Panc1 (cell line): ENCODE data around the gene ATXN7L1. TPM values are rescaled to one million over a fixed set of nuclear protein-coding genes. Genes with fewer than 3 reads are reported as not detected.

Source experiments
- ATAC-seq: fragments of 200-7000 bp; cut with Tn5 transposase; 2 replicates; pipeline ENCODE4 v1.9.1; 2020; ENCODE audit warnings: mild to moderate bottlenecking, moderate library complexity
- BruUV-seq: library from RNA; stranded (reverse); fragments of 400-500 nt; replicated peaks from 2 replicates; lab custom pipeline; 2021; lab: Mats Ljungman, UMichigan
- CTCF ChIA-PET: fragments of 300-600 bp; sonication (Branson Sonifier 250); formaldehyde crosslinking; loops from one replicate; lab custom pipeline; 2022; ENCODE audit warnings: antibody characterized with exemption; lab: Charles Lee
- POLR2A ChIA-PET: fragments of 300-600 bp; sonication (Branson Sonifier 250); formaldehyde crosslinking; loops from one replicate; lab custom pipeline; 2022; ENCODE audit warnings: antibody characterized with exemption; lab: Charles Lee
- DNase-seq: peaks from one replicate; pipeline ENCODE4 v3.0.0-alpha.2; 2010; ENCODE audit warnings: low read depth, low spot score
- H3K27ac ChIP-seq: 2 replicates; pipeline ENCODE4 v1.5.1; 2011; ENCODE audit warnings: mild to moderate bottlenecking, low read length, inconsistent platforms
- H3K27me3 ChIP-seq: fragments of 200-500 bp; sonication (Bioruptor generic); 2 replicates; pipeline ENCODE4 v1.6.0; 2014; ENCODE audit warnings: low read length, inconsistent platforms; ENCODE audit not compliant: control insufficient read depth, insufficient read depth
- H3K36me3 ChIP-seq: fragments of 200-500 bp; sonication (Bioruptor generic); 2 replicates; pipeline ENCODE4 v1.5.1; 2014; ENCODE audit warnings: inconsistent platforms, mild to moderate bottlenecking, low read length, moderate library complexity; ENCODE audit not compliant: control insufficient read depth, insufficient read depth
- H3K4me1 ChIP-seq: 2 replicates; pipeline ENCODE4 v1.5.1; 2011; ENCODE audit warnings: inconsistent platforms, mild to moderate bottlenecking, low read length, moderate library complexity; ENCODE audit not compliant: control insufficient read depth, insufficient read depth
- H3K4me3 ChIP-seq, 2 experiments: 2 replicates each; pipeline ENCODE4 v1.5.1; 2011 to 2012; ENCODE audit warnings: low read depth in 2 of 2, low read length in 2 of 2, mild to moderate bottlenecking in 2 of 2, inconsistent platforms in 1 of 2, moderate library complexity in 1 of 2
- H3K9me3 ChIP-seq: fragments of 200-500 bp; sonication (Bioruptor generic); 2 replicates; pipeline ENCODE4 v1.5.1; 2014; ENCODE audit warnings: low read depth, mild to moderate bottlenecking, inconsistent platforms, low read length, moderate library complexity; ENCODE audit not compliant: control insufficient read depth, insufficient read depth
- CTCF ChIP-seq: fragments of 450-650 bp; IDR thresholded peaks from 2 replicates; pipeline ENCODE4 v1.5.1; 2017; ENCODE audit warnings: mild to moderate bottlenecking
- POLR2AphosphoS5 ChIP-seq: IDR thresholded peaks from 2 replicates; pipeline ENCODE4 v1.6.1; 2012; ENCODE audit warnings: mild to moderate bottlenecking, low read depth, low read length, moderate library complexity
- REST ChIP-seq, 2 experiments: IDR thresholded peaks; 2 replicates each; pipeline ENCODE4 v1.6.1; 2011 to 2012; ENCODE audit warnings: low read depth in 2 of 2, control low read depth in 1 of 2, low read length in 1 of 2, mild to moderate bottlenecking in 1 of 2, moderate library complexity in 1 of 2; ENCODE audit not compliant: insufficient read depth in 1 of 2
- SIN3A ChIP-seq: IDR thresholded peaks from 2 replicates; pipeline ENCODE4 v1.6.1; 2012; ENCODE audit warnings: low read depth, mild to moderate bottlenecking, low read length, moderate library complexity, borderline replicate concordance; ENCODE audit not compliant: insufficient read depth
- TCF7L2 ChIP-seq: IDR thresholded peaks from 2 replicates; pipeline ENCODE4 v1.6.1; 2011; ENCODE audit warnings: mild to moderate bottlenecking, low read depth, low read length, inconsistent platforms
- in situ Hi-C: cut with HindIII; loops from 2 replicates; pipeline ENCODE4 v1.10.0; 2016; ENCODE audit warnings: low sequenced_read_pairs, low pct_unique_long_range_greater_than_20kb
- intact Hi-C: fragments of 100-400 bp; cut with micrococcal nuclease; formaldehyde crosslinking; loops from one replicate; pipeline ENCODE4 v1.10.0; 2022; ENCODE audit not compliant: unreplicated experiment
- total RNA-seq: library from RNA; stranded (reverse); gene quantifications from one replicate; pipeline ENCODE4 v1.2.1, GENCODE V29; 2021; ENCODE audit not compliant: unreplicated experiment

The ATXN7L1 gene
- total RNA-seq, 1 experiment from 2014 or later, result 10.8 TPM

GRCh38 chr7:105911961-105912575 is 35.7 kb upstream of the ATXN7L1 start:
- intact Hi-C loops (no loop called here), in situ Hi-C loops (no loop called here)
- ATAC-seq (no peak), DNase-seq (no peak)
- Histone ChIP-seq H3K36me3 (no peaks in the 10 kb centered on the region), H3K9me3 (no peaks in the 10 kb centered on the region), H3K27ac (no peak overlapping the region), H3K4me3 (no peak overlapping the region), H3K4me1 (no peaks in the 10 kb centered on the region), H3K27me3 (no peaks in the 10 kb centered on the region)
- BruUV-seq, result no TSS peak
- POLR2A ChIA-PET, result no interaction called here
- no peak for TF ChIP-seq SIN3A
- no peak for TF ChIP-seq POLR2AphosphoS5
- TF ChIP-seq TCF7L2, result no peak
- no peak for TF ChIP-seq CTCF
- no peak for TF ChIP-seq REST (IDR thresholded peaks at IDR 0.05; ENCODE audit: insufficient read depth in 1 of 2, low read depth in 2 of 2, low read length in 1 of 2)
- CTCF ChIA-PET, result no interaction called here

GRCh38 chr7:105910172-105910571 is 33.8 kb upstream of the ATXN7L1 start:
- no peak for DNase-seq
- Histone ChIP-seq H3K4me3 (no peak overlapping the region), H3K4me1 (no peaks in the 10 kb centered on the region), H3K27me3 (no peaks in the 10 kb centered on the region), H3K9me3 (no peaks in the 10 kb centered on the region), H3K36me3 (no peaks in the 10 kb centered on the region), H3K27ac (no peak overlapping the region)
- intact Hi-C loops (no loop called here), in situ Hi-C loops (no loop called here)
- ATAC-seq, result no peak
- CTCF ChIA-PET, result no interaction called here
- TF ChIP-seq CTCF (no peak), POLR2AphosphoS5 (no peak), REST (IDR thresholded peaks at IDR 0.05; ENCODE audit: insufficient read depth in 1 of 2, low read depth in 2 of 2, low read length in 1 of 2) (no peak), SIN3A (no peak), TCF7L2 (no peak)
- POLR2A ChIA-PET, result no interaction called here
- no TSS peak for BruUV-seq
